GM12801 (cell line): Measurements from ENCODE around the gene GABRD.

Source experiments
- CTCF ChIP-seq: IDR thresholded peaks from one replicate; pipeline ENCODE4 v1.5.1; 2011; ENCODE audit warnings: control low read depth; ENCODE audit not compliant: insufficient read length; ENCODE audit errors: extremely low read depth

The GABRD gene

GRCh38 chr1:2070016-2070415, 50.9 kb downstream of the GABRD start:
- no peak for TF ChIP-seq CTCF

- TF ChIP-seq CTCF = no peak
Observed at GRCh38 chr1:2070800-2071530, 51.8 kb downstream of the GABRD start.

- TF ChIP-seq CTCF = no peak
Observed at GRCh38 chr1:2072109-2072806, 53.1 kb downstream of the GABRD start.

GRCh38 chr1:2072891-2073290, 53.7 kb downstream of the GABRD start:
- no peak for TF ChIP-seq CTCF

- no peak for TF ChIP-seq CTCF
Observed at GRCh38 chr1:2073382-2074230, 54.5 kb downstream of the GABRD start.

GRCh38 chr1:2074396-2074795, 55.3 kb downstream of the GABRD start:
- no peak for TF ChIP-seq CTCF
